Activated gamma-delta T cell (primary cell): Measurements from ENCODE around the gene CCBE1.
"Not testable (repeated sequence)": the region's sequence is repeated elsewhere in the genome, so short reads cannot be mapped to it uniquely, and the experiment has no call there.

Experiments
- DNase-seq: peaks from one replicate; lab custom pipeline; 2025; lab: John Stamatoyannopoulos, UW

CCBE1 gene

DNA sequence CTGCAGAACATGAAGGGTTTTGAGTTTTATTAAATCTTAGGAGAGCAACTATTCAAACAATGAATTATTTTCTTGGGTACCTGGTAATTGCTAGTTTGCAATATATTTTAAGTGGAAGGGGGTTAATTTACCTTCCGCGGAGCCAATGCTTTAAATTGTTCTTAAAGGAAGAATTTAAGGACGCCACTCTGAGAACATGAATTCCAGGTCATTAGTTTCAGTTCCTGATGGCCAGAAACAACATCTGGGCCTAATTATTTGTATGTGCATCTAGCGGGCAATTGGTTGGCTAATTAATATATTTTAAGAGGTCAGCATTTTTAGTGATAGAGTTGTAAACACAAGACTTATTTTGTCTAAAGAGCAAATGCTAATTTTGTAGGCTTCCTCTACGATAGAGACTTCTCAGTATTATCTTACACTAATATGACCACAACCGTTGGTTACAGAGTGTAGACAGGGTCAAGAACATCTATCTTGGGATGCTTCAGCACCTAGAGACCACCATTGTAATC is 40.8 kb downstream of the CCBE1 start:
- no peak for DNase-seq

- DNase-seq: no peak
Observed at GRCh38 chr18:59655676-59656075, 41.5 kb downstream of the CCBE1 start.

DNA sequence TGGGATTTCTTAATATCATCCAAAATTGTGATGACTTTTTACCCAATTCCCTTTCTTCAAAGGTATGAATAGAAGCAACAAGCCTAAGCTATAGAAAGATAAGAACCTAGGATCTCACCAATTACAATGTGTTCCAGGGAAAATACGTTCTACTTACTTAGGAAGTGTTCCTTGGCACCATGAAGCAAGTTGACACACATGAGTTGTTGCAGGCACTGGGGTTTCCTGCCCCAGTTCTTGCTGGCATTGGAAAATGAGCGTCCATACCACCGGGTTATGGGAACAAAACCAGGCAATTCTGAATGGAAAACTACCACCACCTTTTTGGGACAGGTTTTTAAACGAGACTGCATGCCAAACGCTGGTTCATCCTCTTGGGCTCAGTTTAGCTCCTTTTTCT is 46.2 kb downstream of the CCBE1 start:
- DNase-seq: no peak

GRCh38 chr18:59650266-59650820 is 46.9 kb downstream of the CCBE1 start:
- no peak for DNase-seq

DNA sequence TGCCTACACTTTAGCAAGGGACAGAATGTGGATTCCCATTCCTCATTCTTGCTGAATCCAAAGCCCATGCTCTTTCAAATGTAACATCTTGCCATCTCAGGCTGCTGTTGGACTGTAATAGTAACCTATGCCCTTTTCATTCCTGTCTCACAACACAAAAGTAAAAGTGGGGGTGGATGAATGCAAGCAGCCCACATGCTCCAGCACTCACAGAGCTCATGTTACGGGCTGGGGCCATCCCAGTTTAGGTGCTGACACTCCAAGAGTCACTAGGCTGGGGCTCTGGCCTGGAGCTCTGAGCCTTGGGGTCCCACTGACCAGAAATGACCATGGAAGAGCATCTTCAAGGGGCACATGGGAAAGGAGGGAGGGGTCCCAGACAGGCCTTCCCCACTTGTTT is 47.6 kb downstream of the CCBE1 start:
- DNase-seq: no peak

GRCh38 chr18:59648469-59648868 is 48.8 kb downstream of the CCBE1 start:
- DNase-seq: not testable (repeated sequence)

DNA sequence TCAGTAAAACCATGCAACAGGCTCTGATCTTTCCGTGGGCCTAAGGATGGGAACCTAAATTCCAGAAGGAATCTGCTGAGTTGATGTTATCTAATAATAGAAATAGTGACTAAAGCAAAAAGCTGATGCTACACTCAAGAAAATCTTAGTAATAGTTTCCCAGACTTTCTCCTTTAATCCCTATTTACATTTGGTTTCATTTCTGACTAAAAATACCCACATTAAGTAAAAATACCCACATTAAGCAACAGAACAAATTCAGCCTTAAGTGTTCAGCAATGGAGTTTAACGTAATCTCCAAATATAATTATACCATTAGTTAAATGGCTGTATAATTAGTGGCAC is 50.3 kb downstream of the CCBE1 start:
- DNase-seq: no peak

- DNase-seq: no peak
Observed at GRCh38 chr18:59646228-59646962, 50.8 kb downstream of the CCBE1 start.

GRCh38 chr18:59643740-59644139 is 53.5 kb downstream of the CCBE1 start:
- DNase-seq: no peak

DNA sequence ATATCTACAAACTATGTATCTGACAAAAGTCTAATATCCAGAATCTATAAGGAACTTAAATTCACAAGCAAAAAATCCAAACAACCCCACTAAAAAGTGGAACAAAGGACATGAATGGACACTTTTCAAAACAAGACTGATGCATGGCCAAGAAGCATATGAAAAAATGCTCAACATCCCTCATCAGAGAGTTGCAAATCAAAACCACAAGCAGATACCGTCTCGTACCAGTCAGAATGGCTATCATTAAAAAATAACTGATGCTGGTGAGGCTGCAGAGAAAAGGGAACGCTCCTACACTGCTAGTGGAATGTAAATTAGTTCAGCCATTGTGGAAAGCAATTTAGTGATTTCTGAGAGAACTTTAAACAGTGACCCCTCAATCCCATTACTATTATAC is 56.5 kb downstream of the CCBE1 start:
- no peak for DNase-seq

- DNase-seq: no peak
Observed at GRCh38 chr18:59639821-59640220, 57.4 kb downstream of the CCBE1 start.

- no peak for DNase-seq
Observed at GRCh38 chr18:59639136-59639535, 58.1 kb downstream of the CCBE1 start.

GRCh38 chr18:59633961-59634485 is 63.2 kb downstream of the CCBE1 start:
- DNase-seq: no peak

GRCh38 chr18:59633317-59633716 is 63.9 kb downstream of the CCBE1 start:
- DNase-seq: no peak

DNA sequence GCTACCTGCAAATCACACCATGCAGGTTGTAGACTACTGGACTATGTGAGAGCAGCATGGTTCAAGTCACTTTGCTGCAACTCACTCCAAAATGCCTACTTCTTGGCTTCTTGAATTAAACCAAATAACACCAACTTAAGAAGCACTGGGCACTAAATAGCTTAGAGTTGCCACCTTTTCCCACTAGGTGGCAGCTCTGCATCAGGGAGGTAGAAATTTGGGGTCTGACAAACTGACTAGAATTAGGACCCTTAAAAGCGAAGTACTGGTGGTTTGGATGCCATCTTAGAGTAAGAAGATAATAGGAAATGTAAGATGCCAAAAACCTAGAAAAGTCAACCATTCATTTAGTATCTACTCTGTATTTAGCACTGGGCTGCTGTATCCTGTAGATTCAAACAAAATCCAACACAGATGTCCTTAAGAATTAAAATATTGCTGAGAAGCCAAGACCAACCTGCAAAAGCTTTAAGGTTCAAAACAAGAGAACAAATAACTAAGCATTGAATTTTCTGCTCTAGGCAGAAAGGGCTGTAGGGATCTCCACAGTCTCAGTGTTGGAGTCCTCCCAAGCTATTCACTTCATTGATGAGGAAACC is 65.5 kb downstream of the CCBE1 start:
- DNase-seq: no peak

GRCh38 chr18:59629894-59630293 is 67.3 kb downstream of the CCBE1 start:
- no peak for DNase-seq

- no peak for DNase-seq
Observed at GRCh38 chr18:59628995-59629394, 68.2 kb downstream of the CCBE1 start.

DNA sequence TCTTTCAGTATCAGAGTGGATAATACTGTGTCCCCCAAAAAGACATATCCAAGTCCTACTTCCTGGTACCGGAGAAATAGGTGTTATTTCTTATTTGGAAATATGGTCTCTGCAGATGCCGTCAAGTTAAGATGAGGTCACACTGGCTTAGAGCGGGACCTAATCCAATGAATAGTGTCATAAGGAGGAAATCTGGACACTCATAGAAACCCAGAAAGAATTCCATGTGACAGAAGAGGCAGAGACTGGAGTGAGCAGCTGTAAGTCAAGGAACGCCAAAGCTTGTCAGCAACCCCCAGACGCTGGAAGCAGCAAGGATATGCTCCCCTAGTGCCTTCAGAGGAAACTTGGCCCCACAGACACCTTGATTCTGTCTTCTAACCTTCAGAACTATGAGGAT is 69.8 kb downstream of the CCBE1 start:
- DNase-seq: no peak

DNA sequence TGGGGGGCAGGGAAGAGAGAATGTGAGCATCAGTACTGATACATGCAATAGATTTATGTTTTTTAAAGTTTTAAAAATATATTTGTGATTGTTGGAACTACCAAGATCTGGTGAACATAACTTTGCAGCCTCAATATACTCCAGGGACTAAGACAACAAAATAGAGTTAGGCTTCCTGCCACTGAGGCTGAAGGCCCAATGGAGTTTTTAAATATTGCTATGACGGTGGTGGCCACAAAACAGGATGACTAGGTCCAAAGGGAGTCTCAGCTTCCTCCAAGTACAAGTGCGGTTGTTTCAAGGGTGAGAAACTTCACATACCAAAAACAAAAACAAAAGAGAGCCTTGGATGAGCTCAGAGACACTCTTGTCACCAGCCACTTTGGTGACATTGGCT is 72.9 kb downstream of the CCBE1 start:
- no peak for DNase-seq

DNA sequence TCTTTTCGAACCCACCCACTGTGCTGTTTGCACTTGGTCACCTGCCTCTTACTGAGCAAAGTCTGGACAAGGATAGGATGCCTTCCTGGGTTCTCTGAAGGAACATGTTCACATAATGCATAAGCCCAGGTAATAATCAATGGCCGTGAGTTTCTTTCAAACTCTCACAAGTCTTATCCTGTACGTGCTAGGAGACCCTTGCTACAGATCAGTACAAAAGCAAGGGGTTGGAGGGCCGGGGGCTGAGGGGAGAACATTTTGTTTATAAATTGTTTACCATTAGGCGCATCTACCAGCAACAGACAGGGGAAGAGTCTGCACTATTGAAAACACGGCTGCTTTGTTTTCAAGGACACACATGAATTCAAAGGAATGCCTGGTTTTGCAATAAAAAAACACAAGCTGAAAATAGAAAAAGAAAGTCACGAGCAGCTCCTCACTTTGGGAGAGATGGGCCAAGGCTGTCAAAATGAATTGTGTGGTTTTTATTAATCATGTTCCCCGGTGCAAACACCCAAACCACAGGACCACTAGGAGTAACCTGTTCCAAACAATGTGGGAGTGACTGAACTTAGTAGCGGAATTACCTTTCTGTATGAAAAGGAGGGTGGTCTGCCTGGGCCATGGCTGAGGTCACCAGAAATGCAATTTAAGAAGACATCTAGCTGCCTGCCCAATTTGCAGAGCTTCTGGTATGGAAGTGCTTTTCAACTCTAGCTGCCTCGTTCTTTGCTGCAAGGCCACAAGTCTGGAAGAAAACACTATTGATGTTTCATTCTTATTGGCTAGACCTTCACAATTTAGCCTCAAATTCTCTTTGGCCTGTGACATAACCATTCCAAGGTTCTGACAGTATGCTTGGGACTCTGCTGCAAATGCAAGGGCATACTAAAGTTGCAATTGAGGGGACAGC is 73.5 kb downstream of the CCBE1 start:
- DNase-seq: no peak

GRCh38 chr18:59621027-59621426 is 76.2 kb downstream of the CCBE1 start:
- DNase-seq: no peak

DNA sequence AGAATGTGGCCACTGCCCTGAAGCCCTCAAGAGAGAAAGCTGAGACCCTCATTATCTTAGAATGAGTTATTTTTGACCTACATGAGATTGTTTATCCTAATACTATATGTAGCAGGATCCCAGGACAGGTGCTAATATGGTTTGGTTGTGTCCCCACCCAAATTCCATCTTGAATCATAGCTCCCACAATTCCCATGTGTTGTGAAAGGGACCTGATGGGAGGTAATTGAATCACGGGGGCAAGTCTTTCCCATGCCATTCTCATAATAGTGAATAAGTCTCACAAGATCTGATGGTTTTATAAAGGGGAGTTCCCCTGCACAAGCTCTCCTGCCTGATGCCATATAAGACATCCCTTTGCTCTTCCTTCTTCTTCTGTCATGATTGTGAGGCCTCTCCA is 76.8 kb downstream of the CCBE1 start:
- no peak for DNase-seq
